T-helper 1 cell treated with Interleukin-12 subunit alpha and Interleukin-12 subunit beta and Interleukin-4 antibody, amounts not matched to agents 30 ng/mL and 1 ng/mL, for 36 hours (primary cell): ENCODE measurements around the gene VPS18. TPM values are rescaled to one million over a fixed set of nuclear protein-coding genes. Genes with fewer than 3 reads are reported as not detected.

Experiments used
- intact Hi-C: fragments of 100-400 bp; cut with micrococcal nuclease; formaldehyde crosslinking; loops from one replicate; pipeline ENCODE4 v1.15.1; 2024
- total RNA-seq: library from RNA; stranded (reverse); gene quantifications from 2 replicates; pipeline ENCODE4 v1.2.3, GENCODE V29; 2022

Gene VPS18
- total RNA-seq, 1 donor from 2014 or later: 23.2 TPM

DNA sequence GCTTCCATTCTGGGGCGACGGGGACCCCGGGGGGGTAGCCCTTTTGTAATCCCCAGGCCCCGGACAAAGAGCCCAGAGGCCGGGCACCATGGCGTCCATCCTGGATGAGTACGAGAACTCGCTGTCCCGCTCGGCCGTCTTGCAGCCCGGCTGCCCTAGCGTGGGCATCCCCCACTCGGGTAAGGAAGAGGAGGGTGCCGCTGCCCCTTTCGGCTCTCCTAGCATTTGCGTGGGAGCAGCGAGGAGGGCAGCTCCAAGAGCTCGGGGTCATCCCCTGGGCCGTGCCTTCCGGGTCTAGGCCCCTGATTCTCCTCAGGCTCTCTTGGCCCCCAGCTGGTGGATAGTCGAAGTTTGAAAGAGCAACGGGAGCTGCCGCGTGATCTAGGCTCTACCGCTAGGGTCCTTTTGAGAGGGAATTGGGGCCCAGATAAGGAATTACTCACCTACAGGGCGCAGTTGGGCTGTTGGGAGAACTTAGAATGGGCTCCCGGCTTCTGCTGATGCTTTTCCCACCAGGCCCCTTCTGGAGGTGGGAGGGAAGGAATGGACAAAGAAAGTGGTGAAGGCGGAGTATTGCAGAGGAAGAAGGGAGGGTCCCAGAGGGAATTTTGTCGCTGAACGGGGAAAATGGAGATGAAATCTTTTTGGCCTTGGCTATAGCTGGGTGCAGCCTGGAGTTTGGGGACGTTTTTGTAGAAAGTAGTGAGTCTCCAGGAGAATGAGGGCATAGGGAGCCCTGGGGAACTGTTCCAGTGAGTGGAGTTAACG lies 615 bp downstream of the VPS18 start:
- intact Hi-C loops: loop anchor here (1.0 to 10.0 kb wide), 14 partner anchors 9 to 879 kb away; partner anchors contain the start of genes CHAC1, CHP1, DNAJC17 and EXD1

DNA sequence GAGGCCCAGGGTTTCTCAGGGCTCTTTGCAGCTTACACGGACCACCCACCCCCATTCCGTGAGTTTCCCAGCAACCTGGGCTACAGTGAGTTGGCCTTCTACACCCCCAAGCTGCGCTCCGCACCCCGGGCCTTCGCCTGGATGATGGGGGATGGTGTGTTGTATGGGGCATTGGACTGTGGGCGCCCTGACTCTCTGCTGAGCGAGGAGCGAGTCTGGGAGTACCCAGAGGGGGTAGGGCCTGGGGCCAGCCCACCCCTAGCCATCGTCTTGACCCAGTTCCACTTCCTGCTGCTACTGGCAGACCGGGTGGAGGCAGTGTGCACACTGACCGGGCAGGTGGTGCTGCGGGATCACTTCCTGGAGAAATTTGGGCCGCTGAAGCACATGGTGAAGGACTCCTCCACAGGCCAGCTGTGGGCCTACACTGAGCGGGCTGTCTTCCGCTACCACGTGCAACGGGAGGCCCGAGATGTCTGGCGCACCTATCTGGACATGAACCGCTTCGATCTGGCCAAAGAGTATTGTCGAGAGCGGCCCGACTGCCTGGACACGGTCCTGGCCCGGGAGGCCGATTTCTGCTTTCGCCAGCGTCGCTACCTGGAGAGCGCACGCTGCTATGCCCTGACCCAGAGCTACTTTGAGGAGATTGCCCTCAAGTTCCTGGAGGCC lies 5.4 kb downstream of the VPS18 start:
- intact Hi-C loops: loop anchor here (5.0 to 10.0 kb wide), 3 partner anchors 43 to 515 kb away; partner anchors contain the start of genes KNL1 and RTF1

DNA sequence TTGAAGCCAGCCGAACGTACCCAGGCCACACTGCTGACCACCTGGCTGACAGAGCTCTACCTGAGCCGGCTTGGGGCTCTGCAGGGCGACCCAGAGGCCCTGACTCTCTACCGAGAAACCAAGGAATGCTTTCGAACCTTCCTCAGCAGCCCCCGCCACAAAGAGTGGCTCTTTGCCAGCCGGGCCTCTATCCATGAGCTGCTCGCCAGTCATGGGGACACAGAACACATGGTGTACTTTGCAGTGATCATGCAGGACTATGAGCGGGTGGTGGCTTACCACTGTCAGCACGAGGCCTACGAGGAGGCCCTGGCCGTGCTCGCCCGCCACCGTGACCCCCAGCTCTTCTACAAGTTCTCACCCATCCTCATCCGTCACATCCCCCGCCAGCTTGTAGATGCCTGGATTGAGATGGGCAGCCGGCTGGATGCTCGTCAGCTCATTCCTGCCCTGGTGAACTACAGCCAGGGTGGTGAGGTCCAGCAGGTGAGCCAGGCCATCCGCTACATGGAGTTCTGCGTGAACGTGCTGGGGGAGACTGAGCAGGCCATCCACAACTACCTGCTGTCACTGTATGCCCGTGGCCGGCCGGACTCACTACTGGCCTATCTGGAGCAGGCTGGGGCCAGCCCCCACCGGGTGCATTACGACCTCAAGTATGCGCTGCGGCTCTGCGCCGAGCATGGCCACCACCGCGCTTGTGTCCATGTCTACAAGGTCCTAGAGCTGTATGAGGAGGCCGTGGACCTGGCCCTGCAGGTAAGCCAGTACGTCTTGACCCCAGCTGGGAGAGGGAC lies 6.2 kb downstream of the VPS18 start:
- intact Hi-C loops: loop anchor here (5.0 kb wide), 1 partner anchor 42 kb away; no protein-coding TSS in a partner anchor

DNA sequence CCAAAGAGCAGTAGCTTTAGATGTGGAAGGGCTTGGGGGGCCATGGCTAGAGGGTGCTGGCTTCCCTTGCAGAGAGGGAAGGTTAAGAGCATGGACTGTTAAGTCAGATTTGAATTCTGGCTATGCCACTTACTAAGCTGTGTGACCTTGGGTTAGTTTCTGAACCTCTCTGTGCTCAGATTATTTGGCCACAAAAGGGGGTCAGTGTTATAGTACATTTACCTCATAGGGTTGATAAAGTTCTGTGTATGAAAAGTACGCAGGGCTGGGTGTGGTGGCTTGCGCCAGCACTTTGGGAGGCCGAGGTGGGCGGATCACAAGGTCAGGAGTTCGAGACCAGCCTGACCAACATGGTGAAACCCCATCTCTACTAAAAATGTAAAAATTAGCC lies 6.8 kb downstream of the VPS18 start:
- intact Hi-C loops: loop anchor here (5.0 kb wide), 1 partner anchor 41 kb away; no protein-coding TSS in a partner anchor

DNA sequence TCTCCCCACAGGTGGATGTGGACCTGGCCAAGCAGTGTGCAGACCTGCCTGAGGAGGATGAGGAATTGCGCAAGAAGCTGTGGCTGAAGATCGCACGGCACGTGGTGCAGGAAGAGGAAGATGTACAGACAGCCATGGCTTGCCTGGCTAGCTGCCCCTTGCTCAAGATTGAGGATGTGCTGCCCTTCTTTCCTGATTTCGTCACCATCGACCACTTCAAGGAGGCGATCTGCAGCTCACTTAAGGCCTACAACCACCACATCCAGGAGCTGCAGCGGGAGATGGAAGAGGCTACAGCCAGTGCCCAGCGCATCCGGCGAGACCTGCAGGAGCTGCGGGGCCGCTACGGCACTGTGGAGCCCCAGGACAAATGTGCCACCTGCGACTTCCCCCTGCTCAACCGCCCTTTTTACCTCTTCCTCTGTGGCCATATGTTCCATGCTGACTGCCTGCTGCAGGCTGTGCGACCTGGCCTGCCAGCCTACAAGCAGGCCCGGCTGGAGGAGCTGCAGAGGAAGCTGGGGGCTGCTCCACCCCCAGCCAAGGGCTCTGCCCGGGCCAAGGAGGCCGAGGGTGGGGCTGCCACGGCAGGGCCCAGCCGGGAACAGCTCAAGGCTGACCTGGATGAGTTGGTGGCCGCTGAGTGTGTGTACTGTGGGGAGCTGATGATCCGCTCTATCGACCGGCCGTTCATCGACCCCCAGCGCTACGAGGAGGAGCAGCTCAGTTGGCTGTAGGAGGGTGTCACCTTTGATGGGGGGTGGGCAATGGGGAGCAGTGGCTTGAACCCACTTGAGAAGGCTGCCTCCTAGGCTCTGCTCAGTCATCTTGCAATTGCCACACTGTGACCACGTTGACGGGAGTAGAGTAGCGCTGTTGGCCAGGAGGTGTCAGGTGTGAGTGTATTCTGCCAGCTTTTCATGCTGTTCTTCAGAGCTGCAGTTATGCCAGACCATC lies 8.6 kb downstream of the VPS18 start:
- intact Hi-C loops: loop anchor here (5.0 kb wide), 1 partner anchor 39 kb away; no protein-coding TSS in a partner anchor

DNA sequence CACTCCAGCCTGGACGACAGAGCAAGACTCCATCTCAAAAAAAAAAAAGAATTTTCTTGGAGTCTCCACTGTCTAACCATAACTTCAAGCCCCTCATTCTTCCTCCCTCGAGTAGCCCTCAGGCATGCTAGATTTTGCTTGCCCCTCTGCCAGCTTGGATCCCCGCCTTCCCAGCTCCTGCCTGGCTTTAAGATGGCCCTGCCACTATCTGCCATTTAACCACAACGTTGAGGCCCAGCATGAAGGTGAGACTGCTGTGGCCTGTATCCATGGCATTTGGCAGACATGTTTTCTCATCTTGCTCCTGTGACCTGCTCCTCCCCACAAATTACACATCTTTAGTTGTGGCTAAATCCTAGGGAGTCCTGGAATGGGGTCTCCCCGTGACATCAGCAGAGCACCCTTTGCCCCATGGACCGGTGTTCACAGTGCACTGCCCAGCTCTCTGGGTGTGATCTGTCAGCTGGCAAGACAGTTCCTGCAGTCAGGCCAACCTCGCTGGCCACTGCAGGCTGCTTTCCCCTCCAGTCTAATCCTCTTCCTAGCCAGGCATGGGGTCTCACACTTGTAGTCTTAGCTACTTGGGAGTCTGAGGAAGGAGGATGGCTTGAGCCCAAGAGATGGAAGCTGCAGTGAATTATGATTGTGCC lies 10.4 kb downstream of the VPS18 start:
- intact Hi-C loops: loop anchor here (1.0 to 5.0 kb wide), 8 partner anchors 10 to 380 kb away; partner anchors contain the start of genes CHP1, DLL4 and VPS18

DNA sequence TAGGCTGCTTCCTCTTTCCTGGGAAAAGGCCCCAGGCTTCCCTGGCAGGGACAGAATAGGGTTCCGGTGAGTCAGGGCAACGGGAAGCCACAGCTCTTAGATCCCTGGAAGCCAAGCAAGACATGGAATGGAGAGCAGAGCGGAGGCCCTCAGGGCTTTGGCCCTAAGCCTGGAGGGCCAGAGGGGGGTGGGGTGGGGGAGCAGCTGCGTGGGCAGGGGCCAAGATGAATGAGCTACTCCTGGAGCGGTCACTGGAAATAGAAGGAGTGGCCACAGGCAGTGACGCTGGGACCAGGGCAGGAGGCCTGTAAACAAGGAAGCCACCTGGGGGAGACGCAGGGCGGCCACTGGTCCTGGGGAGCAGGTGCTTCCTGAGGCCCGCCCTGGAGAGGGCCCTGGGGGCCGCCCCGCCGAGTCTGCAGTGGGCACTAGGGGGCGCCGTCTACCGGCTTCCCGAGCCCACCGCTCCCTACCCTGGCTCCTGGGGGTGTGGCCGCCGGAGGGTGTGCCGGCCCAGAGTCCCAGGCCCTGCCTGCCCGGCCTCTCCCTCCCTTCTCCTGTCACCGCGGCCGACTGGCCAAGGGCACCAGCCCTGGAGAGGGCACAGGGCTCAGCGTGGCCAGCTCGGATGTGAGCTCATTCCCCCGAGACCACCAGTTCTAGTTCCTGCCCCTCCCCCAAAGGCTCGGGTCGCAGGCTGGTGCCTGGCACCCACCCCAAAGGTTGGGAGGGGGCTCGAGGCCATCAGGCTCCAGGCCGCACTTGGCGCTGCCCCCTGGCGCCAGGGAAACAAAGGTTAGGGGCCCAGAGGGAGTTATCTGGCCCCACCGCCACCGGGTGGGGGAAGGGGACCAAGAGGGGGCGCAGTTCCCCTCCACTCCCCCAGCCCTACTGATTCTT lies 12.1 kb downstream of the VPS18 start:
- intact Hi-C loops: loop anchor here (2.0 kb wide), 1 partner anchor 46 kb away; the partner anchor contains the start of gene CHAC1

DNA sequence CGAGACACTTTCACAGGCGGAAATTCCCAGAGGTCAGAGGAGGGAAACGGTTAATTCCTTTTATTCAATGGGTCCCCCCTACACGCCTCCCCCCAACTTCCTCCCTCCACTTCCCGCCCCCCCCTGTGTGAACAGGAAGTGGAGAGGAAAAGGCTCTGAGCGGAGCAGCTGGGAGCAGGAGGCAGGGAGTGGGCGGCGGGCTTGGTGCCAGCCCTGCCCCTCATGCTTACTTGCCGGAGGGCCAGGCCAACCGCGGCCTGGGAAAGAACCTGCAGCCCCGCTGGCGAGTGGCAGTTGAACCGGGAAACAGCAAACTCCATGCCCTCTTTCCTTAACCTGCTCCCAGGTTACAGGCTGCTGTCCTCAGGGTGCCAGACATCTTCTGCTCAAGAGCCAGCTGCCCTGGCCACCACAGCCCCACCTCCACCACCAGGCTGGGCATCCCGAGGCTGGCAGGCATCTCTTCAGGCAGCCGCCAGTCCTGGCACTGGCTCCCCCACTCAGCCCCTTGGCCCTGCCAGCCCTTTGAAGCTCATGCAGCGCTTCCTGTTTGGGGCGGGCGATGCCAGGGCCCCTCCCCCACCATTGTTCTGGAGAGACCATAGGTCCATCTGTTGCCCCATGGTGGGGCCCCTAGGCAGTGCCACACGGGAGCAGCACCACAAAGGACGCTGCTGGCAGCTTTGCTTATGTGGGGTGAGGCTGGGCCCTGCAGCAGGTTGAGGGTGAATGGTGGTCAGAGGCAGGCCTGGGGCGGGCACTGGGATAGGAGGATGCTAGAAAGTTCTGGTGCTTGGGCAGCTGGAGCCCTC lies 12.9 kb downstream of the VPS18 start:
- intact Hi-C loops: loop anchor here (2.0 kb wide), 1 partner anchor 46 kb away; the partner anchor contains the start of gene CHAC1

DNA sequence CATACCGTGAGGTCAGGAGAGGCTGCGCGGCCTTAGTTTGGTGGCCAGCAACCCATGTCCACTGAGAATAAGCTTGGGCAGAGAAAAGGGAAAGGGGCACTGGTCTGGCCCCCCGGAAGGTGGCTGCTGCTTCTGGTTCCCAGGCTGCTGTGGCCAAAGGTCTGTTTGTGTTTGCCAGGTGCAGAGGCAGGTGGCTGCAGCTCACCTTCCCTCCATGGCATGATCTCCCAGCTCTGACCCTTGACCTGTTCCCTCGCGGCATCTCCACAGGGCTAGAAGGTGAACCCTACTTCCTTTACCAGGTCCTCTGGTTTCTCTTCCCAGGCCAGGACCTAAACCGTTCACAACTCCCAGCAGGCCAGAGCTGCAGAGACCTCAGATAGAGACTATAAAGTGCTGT lies 13.8 kb downstream of the VPS18 start:
- intact Hi-C loops: no loop called here

DNA sequence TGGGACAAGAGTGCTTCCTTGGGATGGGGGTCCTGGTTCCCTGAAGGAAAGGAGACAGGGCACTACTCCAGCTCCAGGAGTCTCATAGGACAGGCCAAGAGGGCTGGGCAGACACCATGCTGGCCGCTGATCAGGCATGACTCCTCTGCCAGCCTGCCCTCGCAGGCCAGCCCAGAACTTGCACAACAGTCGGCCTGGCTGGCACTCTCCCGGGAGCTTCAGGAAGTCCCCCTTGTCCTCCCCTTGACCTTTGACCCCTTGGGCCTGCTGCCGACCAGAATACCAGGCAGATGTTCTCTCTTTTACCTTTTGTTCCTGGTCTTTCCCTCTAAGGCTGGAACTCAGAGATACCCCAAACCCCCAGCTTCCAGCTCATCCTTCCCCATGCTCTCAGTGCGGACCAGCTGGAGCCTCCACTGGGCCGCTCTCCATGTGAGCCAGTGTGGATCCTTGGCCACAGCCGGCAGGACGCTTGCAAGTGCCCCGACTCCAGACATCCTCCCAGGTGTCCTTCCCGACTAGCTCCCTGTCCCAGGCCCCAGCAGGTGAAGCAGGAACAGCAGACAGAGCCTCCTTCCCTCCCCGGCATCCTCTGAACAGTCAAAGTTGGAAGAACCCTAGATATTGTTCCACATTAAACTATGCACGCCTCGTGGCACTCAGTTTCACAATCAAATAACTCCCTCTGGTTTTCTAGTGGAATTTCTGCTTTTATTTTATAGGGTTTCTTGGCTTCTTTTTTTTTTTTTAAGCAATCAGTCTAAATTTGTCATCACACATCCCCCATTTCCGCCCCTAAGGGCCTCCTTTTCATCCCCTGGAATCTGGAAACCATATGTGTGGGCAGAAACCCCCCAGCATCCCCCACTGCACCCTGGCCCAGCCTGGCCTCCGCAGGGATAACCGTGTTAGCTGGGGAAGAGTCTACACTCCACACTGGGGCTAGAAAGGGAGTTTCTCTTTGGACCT lies 15.7 kb downstream of the VPS18 start:
- intact Hi-C loops: no loop called here

DNA sequence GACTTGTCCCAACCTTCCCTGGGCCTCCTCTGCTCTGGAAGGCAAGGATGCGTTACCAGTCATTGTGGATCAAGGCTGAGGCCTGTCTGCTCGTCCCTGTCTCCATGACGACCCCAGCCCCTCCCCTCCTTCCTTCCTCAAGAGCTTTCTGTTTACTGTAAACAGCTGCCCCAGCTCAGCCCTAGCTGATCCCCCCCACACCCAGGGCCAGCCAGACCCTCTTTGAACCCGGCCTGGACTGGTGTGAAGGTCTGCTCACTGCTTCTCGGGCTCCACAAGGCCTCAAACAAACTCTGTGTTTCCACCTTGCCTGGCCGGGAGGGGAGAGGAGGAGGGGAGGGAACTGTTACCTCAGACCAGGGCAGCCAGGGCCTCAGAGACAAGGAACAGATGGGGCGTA lies 16.9 kb downstream of the VPS18 start:
- intact Hi-C loops: no loop called here

DNA sequence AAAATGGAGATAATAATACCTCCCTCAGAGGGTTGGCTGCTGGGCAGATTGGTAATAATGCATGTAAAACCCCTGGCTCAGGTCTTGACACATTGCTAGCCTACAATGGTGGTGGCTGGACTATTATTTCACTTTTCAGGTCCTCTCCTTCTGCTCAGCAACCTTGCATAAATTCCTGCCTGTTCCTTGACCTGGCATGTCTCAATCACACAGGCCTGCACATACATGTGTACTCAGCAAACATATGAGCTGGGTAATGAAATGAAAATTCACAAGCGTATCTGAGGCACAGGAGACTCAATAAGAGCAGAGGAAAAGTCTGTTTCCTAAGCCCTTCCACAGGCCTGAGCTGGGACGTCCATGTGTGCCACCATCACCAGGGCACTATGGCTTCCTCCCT lies 17.4 kb downstream of the VPS18 start:
- intact Hi-C loops: no loop called here

DNA sequence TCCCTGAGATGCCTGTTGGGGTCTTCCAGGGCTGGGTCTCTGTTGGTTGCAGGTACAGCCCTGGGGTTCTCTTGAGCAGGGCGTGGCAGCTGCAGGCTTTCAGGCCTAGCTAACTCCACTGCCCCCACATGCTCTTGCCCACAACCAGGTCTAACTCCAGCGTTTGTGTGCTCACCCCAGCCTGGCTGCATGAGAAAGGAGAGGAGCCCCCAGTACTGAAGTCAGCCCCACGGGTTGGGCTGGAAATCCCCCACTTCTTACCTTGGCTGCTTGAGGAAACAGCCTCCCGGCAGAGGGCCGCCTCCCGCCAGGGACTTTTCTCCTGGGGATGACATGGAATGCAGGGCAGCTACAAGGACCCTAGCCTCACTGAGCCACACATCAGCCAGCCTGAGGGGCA lies 18.2 kb downstream of the VPS18 start:
- intact Hi-C loops: no loop called here

DNA sequence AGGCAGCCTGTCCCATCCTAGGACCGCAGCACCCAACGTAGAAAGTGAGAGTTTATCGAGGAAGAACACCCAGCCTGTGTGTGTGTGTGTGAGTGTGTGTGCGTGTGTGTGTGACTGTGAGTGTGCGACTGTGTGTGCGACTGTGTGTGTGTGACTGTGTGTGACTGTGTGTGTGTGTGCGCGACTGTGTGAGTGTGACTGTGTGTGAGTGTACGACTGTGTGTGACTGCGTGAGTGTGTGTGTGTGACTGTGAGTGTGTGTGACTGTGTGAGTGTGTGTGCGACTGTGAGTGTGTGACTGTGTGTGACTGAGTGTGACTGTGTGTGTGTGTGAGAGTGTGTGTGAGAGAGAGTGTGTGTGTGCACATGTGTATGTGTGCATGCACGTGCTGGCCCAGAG lies 19.8 kb downstream of the VPS18 start:
- intact Hi-C loops: no loop called here

DNA sequence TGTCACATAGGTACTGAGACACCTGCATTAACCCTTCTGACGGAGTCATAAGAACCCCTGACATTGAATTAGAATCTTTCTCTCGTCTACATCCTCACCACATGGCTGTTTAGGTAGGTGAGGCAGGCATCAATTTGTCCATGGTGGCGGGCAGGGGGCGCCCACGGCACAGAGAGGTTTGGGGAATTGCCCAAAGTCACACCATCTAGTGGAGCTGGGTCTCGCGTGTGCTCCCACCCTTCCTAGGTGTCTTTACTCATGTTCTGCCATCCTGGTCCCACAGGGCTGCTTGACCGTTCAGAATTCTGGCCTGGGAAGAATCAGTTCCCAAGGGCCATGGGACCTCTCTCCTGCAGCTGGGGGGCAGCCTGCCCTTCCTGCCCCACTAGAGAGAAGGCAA lies 20.2 kb downstream of the VPS18 start:
- intact Hi-C loops: no loop called here

DNA sequence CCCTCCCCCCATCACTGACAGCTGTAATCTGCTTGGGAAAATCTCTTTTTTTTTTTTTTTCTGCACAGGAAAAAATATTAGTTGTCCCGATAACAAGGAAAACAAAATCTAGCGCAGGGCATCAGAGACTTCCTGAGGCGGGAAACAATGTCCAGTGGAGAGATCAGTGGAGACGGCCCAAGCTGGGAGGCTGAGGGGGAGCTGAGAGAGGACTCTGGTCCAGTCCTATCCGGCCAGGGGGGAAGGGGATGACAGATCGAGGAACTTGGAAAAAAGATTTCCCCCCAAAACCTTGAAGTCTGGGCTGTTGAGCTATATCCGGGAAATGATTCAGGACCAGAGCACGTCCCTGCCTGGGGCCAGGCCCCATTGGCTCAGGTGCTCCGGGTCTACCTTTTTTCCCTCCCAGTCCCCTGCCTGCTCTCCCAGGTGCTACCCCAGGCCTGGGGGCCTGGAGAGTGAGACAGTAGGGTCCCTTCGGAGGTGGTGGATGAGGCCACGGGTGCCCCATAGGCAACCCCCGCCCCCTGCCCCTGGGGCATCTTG lies 20.9 kb downstream of the VPS18 start:
- intact Hi-C loops: no loop called here
